ENCODE data around the gene FIP1L1.

FIP1L1 gene

GRCh38 chr4:53479736-53480525 lies 102.5 kb downstream of the FIP1L1 start:
- Histone ChIP-seq H3K9me3 (ENCODE audit: control insufficient read depth, low read length) (no peaks in the 10 kb centered on the region), H3K4me1 (ENCODE audit: control insufficient read depth, insufficient read depth, low read length) (no peaks in the 10 kb centered on the region), H3K9ac (ENCODE audit: low read length) (no peak overlapping the region), H3K36me3 (ENCODE audit: control insufficient read depth, insufficient read depth, low read length) (no peaks in the 10 kb centered on the region), H3K4me3 (ENCODE audit: low read length) (no peak overlapping the region), H3K27me3 (ENCODE audit: control insufficient read depth, insufficient read depth, low read length) (no peaks in the 10 kb centered on the region)

- no peak overlapping the region for H3K9ac ChIP-seq (ENCODE audit: low read length)
These were observed 103.5 kb downstream of the FIP1L1 start for GRCh38 chr4:53480909-53481308.

GRCh38 chr4:53481586-53481985 lies 104.1 kb downstream of the FIP1L1 start:
- Histone ChIP-seq H3K27me3 (ENCODE audit: control insufficient read depth, insufficient read depth, low read length) (no peaks in the 10 kb centered on the region), H3K4me3 (ENCODE audit: low read length) (no peak overlapping the region), H3K4me1 (ENCODE audit: control insufficient read depth, insufficient read depth, low read length) (no peaks in the 10 kb centered on the region), H3K9ac (ENCODE audit: low read length) (no peak overlapping the region), H3K36me3 (ENCODE audit: control insufficient read depth, insufficient read depth, low read length) (no peaks in the 10 kb centered on the region), H3K9me3 (ENCODE audit: control insufficient read depth, low read length) (no peaks in the 10 kb centered on the region)

More at GRCh38 chr4:53480909-53481308, 103.5 kb downstream of the FIP1L1 start:
- Histone ChIP-seq H3K27me3 (ENCODE audit: control insufficient read depth, insufficient read depth, low read length) (no peaks in the 10 kb centered on the region), H3K4me3 (ENCODE audit: low read length) (no peak overlapping the region), H3K36me3 (ENCODE audit: control insufficient read depth, insufficient read depth, low read length) (no peaks in the 10 kb centered on the region), H3K4me1 (ENCODE audit: control insufficient read depth, insufficient read depth, low read length) (no peaks in the 10 kb centered on the region), H3K9me3 (ENCODE audit: control insufficient read depth, low read length) (no peaks in the 10 kb centered on the region)

- no peaks in the 10 kb centered on the region for H3K27me3 ChIP-seq (ENCODE audit: control insufficient read depth, insufficient read depth, low read length)
- no peaks in the 10 kb centered on the region for H3K36me3 ChIP-seq (ENCODE audit: control insufficient read depth, insufficient read depth, low read length)
- no peak overlapping the region for H3K9ac ChIP-seq (ENCODE audit: low read length)
- H3K4me3 ChIP-seq (ENCODE audit: low read length), result no peak overlapping the region
- no peaks in the 10 kb centered on the region for H3K4me1 ChIP-seq (ENCODE audit: control insufficient read depth, insufficient read depth, low read length)
- H3K9me3 ChIP-seq (ENCODE audit: control insufficient read depth, low read length), result no peaks in the 10 kb centered on the region
These were observed 105.8 kb downstream of the FIP1L1 start for GRCh38 chr4:53483250-53483649.

GRCh38 chr4:53484911-53485657 lies 107.6 kb downstream of the FIP1L1 start:
- Histone ChIP-seq H3K4me1 (ENCODE audit: control insufficient read depth, insufficient read depth, low read length) (no peaks in the 10 kb centered on the region), H3K9ac (ENCODE audit: low read length) (no peak overlapping the region), H3K9me3 (ENCODE audit: control insufficient read depth, low read length) (no peaks in the 10 kb centered on the region), H3K27me3 (ENCODE audit: control insufficient read depth, insufficient read depth, low read length) (no peaks in the 10 kb centered on the region), H3K36me3 (ENCODE audit: control insufficient read depth, insufficient read depth, low read length) (no peaks in the 10 kb centered on the region), H3K4me3 (ENCODE audit: low read length) (no peak overlapping the region)

GRCh38 chr4:53485658-53486040 lies 108.2 kb downstream of the FIP1L1 start:
- Histone ChIP-seq H3K9ac (ENCODE audit: low read length) (no peak overlapping the region), H3K36me3 (ENCODE audit: control insufficient read depth, insufficient read depth, low read length) (no peaks in the 10 kb centered on the region), H3K9me3 (ENCODE audit: control insufficient read depth, low read length) (no peaks in the 10 kb centered on the region), H3K4me1 (ENCODE audit: control insufficient read depth, insufficient read depth, low read length) (no peaks in the 10 kb centered on the region), H3K27me3 (ENCODE audit: control insufficient read depth, insufficient read depth, low read length) (no peaks in the 10 kb centered on the region), H3K4me3 (ENCODE audit: low read length) (no peak overlapping the region)

GRCh38 chr4:53487766-53488165 lies 110.3 kb downstream of the FIP1L1 start:
- Histone ChIP-seq H3K4me1 (ENCODE audit: control insufficient read depth, insufficient read depth, low read length) (no peaks in the 10 kb centered on the region), H3K9ac (ENCODE audit: low read length) (no peak overlapping the region), H3K4me3 (ENCODE audit: low read length) (no peak overlapping the region), H3K36me3 (ENCODE audit: control insufficient read depth, insufficient read depth, low read length) (no peaks in the 10 kb centered on the region), H3K27me3 (ENCODE audit: control insufficient read depth, insufficient read depth, low read length) (no peaks in the 10 kb centered on the region), H3K9me3 (ENCODE audit: control insufficient read depth, low read length) (no peaks in the 10 kb centered on the region)

GRCh38 chr4:53489279-53489889 lies 111.9 kb downstream of the FIP1L1 start:
- Histone ChIP-seq H3K36me3 (ENCODE audit: control insufficient read depth, insufficient read depth, low read length) (no peaks in the 10 kb centered on the region), H3K4me3 (ENCODE audit: low read length) (no peak overlapping the region), H3K9me3 (ENCODE audit: control insufficient read depth, low read length) (no peaks in the 10 kb centered on the region), H3K9ac (ENCODE audit: low read length) (no peak overlapping the region), H3K27me3 (ENCODE audit: control insufficient read depth, insufficient read depth, low read length) (no peaks in the 10 kb centered on the region), H3K4me1 (ENCODE audit: control insufficient read depth, insufficient read depth, low read length) (no peaks in the 10 kb centered on the region)

- no peak overlapping the region for H3K9ac ChIP-seq (ENCODE audit: low read length)
- H3K36me3 ChIP-seq (ENCODE audit: control insufficient read depth, insufficient read depth, low read length), result no peaks in the 10 kb centered on the region
- H3K9me3 ChIP-seq (ENCODE audit: control insufficient read depth, low read length), result no peaks in the 10 kb centered on the region
These were observed 112.9 kb downstream of the FIP1L1 start for GRCh38 chr4:53490161-53490956.

GRCh38 chr4:53490965-53491622 lies 113.7 kb downstream of the FIP1L1 start:
- H3K9ac ChIP-seq (ENCODE audit: low read length), result no peak overlapping the region
- H3K36me3 ChIP-seq (ENCODE audit: control insufficient read depth, insufficient read depth, low read length), result no peaks in the 10 kb centered on the region
- H3K4me3 ChIP-seq (ENCODE audit: low read length), result no peak overlapping the region
- H3K4me1 ChIP-seq (ENCODE audit: control insufficient read depth, insufficient read depth, low read length), result no peaks in the 10 kb centered on the region
- H3K27me3 ChIP-seq (ENCODE audit: control insufficient read depth, insufficient read depth, low read length), result no peaks in the 10 kb centered on the region
- no peaks in the 10 kb centered on the region for H3K9me3 ChIP-seq (ENCODE audit: control insufficient read depth, low read length)

More at GRCh38 chr4:53490161-53490956, 112.9 kb downstream of the FIP1L1 start:
- H3K27me3 ChIP-seq (ENCODE audit: control insufficient read depth, insufficient read depth, low read length), result no peaks in the 10 kb centered on the region
- H3K4me3 ChIP-seq (ENCODE audit: low read length), result no peak overlapping the region
- no peaks in the 10 kb centered on the region for H3K4me1 ChIP-seq (ENCODE audit: control insufficient read depth, insufficient read depth, low read length)

GRCh38 chr4:53494851-53495250 lies 117.4 kb downstream of the FIP1L1 start:
- Histone ChIP-seq H3K36me3 (ENCODE audit: control insufficient read depth, insufficient read depth, low read length) (no peaks in the 10 kb centered on the region), H3K9me3 (ENCODE audit: control insufficient read depth, low read length) (no peaks in the 10 kb centered on the region), H3K4me3 (ENCODE audit: low read length) (no peak overlapping the region), H3K27me3 (ENCODE audit: control insufficient read depth, insufficient read depth, low read length) (no peaks in the 10 kb centered on the region), H3K4me1 (ENCODE audit: control insufficient read depth, insufficient read depth, low read length) (no peaks in the 10 kb centered on the region), H3K9ac (ENCODE audit: low read length) (no peak overlapping the region)

Data from mucosa of stomach (tissue), 1 donor.